ENCODE data around the gene UBE2G1.

The UBE2G1 gene

DNA sequence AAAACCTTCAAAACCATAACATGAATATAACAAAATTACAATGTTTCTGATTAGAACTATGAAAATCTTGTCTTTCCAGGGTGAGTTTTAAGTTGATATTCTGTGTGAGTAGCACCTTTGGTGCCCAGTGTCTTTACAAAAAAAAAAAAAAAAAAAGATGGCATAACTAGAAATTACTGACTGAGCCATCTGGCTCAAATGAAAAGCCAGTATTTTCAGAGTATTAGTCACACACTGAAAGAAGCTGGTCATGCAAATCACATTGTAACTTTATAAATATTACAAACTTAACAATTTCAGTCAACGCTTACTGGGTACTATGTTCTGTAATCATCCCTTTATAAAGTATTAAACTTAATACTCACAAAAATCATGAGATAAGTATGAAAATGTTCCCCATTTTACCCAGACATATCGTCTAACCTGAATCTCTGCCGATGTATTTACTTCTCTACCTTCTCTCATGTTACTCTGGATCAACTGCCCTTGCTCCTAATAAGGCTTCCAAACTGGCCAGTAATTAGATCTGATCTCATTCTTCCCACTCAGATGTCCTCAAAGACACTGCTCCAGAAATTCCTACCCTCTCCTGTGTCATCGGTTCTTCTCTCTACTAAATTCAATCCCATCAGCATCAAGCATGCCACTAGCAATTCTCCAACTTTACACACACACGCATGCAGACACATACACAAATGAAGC, 25.4 kb downstream of the UBE2G1 start:
- no peak for DNase-seq (ENCODE audit: extremely low read depth in 1 of 2, low read depth in 1 of 2)

DNA sequence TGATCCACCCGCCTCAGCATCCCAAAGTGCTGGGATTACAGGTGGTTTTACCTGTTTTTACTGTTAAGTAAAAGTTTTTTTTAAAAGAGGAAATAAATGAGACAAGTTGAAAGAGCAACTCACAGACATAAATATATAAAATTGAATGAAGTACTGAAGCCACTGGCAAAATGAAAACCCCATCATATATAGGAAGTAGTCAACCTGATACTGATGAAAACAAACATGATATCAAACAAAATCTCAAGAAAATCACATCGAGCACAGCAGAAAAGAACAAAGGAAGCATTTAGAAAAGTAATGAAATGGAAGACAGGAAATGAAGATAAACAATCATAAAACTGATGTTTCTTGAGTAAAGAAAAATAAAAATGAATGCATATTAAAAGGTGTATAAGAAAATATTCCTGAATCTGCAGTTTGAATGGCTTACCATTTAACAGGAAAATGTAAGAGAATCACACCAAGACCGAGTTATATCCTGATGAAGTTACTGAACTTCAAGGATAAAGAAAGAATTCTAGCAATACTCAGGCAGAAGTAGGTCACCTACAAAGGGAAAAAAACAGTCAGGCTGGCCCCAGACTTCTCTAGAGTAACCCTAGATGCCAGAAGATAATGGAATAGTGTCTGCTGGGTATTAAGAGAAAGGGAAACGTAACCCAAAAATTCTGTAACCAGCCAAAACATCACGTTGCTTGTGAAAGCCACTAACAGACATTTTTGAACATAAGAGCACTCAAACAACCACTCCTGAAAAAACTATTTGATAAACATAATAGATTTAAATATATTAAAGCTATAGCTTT, 31.5 kb downstream of the UBE2G1 start:
- DNase-seq (ENCODE audit: extremely low read depth in 1 of 2, low read depth in 1 of 2): no peak

DNA sequence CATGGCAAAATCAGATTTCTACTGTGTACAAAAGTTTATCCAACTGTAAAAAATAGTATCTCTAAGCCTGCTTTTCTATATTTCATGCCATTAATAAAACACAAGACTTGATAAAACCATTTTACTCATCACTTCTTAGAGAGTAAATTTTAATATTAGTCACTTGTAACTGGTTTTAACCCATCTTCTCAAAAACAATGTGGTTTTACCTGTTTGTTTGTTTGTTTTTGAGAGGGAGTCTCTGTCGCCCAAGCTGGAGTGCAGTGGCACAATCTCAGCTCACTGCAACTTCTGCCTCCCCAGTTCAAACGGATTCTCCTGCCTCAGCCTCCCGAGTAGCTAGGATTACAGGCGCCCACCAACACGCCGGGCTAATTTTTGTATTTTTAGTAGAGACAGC, 32.1 kb downstream of the UBE2G1 start:
- no peak for DNase-seq (ENCODE audit: extremely low read depth in 1 of 2, low read depth in 1 of 2)

DNA sequence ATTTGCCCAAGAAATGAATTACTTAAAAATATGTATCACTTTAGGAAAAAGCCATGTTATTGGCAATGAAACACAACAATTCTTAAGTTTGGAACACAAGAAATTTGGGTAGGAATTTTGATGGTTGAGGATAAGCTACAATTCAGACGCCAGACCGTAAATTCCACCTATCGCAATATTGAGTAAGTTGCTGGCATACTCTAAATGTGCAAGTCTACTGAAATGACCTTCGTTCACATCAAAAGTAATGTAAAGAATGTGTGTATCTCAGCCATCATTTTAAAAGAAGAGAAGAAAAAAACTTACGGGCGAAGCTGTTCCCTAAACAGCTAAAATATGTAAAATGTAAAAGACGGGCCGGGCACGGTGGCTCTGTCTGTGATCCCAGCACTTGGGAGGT, 33.4 kb downstream of the UBE2G1 start:
- no peak for DNase-seq (ENCODE audit: extremely low read depth in 1 of 2, low read depth in 1 of 2)

DNA sequence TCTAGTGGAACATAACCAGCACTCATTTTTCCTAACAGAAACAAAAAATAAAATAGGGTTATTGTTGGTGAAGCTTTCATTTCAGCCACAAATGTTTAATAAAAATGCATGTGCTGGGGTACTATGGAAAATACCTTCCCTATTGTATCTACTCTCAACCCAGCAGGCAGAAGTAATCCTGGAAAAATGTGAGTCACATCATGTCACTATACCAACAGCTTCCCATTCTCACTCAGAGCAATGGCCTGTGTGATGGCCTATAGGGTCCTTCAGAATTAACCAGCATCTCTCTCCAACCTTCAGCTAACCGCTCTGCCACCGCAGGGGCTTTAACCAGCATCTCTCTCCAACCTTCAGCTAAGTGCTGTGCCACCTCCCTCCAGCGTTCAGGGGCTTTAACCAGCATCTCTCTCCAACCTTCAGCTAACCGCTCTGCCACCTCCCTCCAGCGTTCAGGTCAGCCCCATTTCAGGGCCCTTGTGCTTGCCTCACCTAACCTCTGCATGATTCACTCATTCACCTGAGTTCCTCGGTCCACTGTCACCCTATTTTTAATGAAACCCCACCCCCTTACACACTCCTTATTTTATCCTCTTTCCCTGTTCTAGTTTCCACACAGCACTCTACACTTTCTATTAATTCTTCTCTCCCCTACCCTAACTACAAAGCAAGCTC, 34.0 kb downstream of the UBE2G1 start:
- no peak for DNase-seq (ENCODE audit: extremely low read depth in 1 of 2, low read depth in 1 of 2)

DNA sequence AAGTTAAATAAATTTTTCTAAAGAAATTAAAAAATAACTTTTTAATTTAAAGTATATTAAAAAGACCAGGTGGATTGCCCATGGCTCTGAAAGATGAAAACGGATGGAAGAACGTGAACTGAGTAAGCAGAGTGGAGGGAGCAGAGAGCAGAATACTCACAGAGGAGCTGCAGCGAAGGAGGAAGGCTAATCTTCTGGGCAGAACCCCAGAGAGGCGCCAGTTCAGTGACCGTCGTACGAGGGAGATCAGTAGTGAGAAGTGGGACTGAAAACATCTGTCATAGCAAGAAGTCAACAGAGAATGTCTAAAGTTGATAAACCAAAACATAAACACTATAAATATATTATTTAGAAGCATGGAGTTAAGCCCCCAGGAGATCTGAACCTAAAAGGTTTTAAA, 34.9 kb downstream of the UBE2G1 start:
- DNase-seq (ENCODE audit: extremely low read depth in 1 of 2, low read depth in 1 of 2): no peak

DNA sequence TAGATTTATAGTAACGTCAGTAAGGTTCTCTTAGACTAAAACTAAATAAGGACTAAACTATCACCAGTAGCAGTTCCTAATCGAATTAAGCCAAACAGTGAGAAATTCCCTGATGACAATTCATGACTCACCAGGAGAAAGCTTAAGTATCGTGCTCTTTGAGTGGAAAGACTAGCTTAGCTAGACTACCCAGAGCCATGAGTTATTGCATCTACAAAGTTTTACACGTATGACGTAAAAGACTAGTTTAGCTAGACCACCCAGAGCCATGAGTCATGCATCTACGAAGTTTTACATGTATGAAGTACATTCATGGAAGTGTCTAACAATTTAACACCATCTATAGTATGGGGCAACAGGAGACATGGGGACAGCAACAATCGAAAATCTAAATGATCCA, 36.6 kb downstream of the UBE2G1 start:
- no peak for DNase-seq (ENCODE audit: extremely low read depth in 1 of 2, low read depth in 1 of 2)

DNA sequence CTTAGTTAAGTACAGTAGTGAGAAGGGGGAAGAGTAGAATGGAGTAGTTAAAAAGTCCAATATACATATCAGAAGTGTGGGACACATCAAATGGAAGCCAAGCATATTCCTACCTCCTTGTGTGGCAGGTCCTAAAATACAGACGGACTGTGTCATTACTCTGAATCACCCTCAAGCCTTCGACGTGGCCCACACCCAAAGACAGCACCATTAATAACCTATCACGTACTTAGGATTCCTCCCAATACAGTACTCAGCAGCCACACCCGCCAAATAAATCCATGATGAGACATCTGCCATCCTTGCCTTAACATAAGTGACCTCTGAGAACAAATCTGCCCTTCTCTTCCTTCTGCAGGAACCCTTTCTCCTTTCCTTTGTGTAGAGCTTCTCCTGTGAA, 38.9 kb downstream of the UBE2G1 start:
- no peak for DNase-seq (ENCODE audit: extremely low read depth in 1 of 2, low read depth in 1 of 2)

DNA sequence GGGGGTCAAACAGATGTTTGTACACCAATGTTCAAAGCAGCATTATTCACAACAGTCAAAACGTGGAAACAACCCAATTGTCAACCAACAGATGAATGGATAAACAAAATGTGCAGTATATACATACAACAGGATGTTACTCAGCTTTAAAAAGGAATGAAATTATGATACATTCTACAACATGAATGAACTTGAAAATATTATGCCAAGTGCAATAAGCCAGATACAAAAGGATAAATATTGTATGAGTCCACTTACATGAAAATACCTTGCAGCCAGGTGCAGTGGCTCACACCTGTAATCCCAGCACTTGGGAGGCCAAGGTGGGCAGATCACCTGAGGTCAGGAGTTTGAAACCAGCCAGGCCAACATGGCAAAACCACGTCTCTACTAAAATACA, 39.9 kb downstream of the UBE2G1 start:
- DNase-seq (ENCODE audit: extremely low read depth in 1 of 2, low read depth in 1 of 2): no peak

DNA sequence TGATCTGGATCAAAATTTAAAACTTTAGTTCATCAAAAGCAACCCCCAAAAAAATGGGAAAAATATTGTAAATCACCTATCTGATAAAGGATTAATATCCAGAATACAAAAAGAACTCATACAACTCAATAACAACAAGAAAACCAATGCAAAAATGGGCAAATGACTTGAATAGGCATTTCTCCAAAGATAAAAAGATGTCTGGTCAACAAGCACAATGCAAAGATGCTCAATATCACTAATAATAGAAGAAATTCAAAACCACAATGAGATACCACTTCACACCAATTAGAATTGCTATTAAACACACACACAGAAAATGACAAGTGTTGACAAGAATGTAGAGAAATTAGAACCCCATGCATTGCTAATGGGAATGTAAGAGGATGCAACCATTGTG, 40.4 kb downstream of the UBE2G1 start:
- no peak for DNase-seq (ENCODE audit: extremely low read depth in 1 of 2, low read depth in 1 of 2)

DNA sequence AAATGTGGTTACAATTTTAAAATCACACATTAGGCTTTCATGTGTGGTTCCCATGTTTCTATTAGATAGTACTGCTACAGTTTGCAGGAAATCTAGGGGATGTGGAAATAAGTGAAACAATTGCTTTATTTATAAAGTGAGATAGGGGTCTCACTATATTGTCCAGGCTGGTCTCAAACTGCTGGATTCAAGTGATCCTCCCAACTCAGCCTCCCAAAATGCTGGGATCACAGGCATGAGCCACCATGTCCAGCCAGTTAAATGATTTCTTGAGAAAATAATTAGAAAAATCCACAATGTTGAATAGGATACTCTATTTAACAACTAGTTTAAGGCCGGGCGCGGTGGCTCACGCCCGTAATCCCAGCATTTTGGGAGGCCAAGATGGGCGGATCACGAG, 42.0 kb downstream of the UBE2G1 start:
- no peak for DNase-seq (ENCODE audit: extremely low read depth in 1 of 2, low read depth in 1 of 2)

DNA sequence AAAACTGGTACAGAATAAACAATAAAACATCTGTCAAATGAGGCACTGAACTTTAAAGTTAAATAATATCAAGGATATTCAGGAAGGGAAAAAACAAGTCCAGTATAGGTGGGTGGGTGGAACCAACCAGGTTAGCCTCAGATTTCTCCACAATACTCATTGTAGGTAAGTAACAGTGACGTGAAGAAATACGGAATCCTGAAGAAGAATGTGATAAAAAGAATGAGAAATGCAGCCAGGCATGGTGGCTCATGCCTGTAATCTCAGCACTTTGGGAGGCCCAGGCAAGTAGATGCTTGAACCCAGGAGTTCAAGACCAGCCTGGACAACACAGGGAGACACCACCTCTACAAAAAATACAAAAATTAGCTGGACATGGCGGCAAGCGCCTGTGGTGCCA, 47.3 kb downstream of the UBE2G1 start:
- no peak for DNase-seq (ENCODE audit: extremely low read depth in 1 of 2, low read depth in 1 of 2)

DNA sequence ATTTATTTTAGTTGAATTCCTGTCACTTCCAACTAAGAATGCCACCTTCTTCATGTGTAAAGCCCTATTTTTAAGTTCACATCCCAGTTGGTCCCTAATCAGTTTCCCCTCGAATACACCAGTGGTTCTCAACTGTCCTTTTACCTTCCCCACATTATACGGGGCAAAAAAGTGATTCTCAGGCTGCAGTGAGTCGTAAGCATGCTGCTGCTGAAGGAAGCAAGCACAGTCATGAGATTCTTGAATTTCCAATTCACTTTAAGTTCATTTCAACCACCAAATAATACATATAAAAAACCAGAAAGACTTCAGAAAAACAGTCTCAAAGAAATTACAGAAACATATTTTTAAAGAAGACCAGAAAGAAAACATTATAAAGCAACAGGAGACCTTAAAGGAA, 47.9 kb downstream of the UBE2G1 start:
- DNase-seq (ENCODE audit: extremely low read depth in 1 of 2, low read depth in 1 of 2): no peak

DNA sequence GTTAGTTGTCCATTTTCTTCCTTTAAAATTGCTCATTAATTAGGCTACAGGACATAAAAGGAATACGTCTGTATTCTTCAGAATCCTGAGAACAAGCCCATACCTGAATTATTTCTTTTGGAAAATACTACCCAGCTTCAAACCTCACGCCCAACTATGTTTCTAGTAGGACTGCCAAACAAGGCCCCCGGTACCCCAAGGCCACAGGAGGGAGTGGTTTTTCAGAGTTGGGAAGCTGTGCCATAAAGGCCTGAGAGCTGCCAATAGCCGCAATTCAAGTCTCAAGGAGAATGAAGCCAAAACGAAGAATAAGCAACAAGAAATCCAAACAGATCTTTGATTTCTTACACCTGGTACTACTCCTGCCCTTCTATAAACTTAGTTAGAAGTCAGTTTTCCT, 48.3 kb downstream of the UBE2G1 start:
- no peak for DNase-seq (ENCODE audit: extremely low read depth in 1 of 2, low read depth in 1 of 2)

DNA sequence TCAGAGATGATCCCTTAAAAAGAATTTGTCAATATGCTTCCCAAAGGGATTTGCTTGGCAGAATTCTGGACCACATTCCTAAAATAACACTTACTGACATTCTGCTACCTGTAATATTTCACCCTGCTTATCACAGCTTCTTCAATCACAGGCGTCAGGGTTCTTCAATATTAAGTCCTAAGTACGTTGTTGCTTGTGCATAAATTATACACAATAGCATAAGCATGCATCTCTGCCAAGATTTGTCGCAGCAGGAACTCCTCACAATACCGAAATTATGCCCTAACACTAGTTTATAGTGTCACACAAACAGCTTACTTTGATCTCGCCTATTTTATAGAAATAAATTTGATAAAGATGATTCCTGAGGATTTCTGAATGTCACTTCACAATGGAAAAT, 48.9 kb downstream of the UBE2G1 start:
- no peak for DNase-seq (ENCODE audit: extremely low read depth in 1 of 2, low read depth in 1 of 2)

DNA sequence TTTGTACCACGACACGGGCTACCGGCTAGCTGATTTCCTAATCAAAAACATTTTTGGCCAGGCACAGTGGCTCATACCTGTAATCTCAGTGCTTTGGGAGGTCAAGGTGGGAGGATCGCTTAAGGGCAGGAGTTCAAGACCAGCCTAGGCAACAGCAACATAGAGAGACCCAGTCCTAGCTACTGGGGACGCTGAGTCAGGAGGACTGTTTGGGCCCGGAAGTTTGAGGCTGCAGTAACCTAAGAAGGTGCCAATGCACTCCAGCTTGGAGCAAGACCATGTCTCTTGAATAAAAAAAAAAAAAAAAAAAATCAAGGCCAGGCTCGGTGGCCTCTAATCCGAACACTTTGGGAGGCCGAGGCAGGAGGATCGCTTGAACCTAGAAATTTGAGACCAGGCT, 49.8 kb downstream of the UBE2G1 start:
- DNase-seq (ENCODE audit: extremely low read depth in 1 of 2, low read depth in 1 of 2): no peak

DNA sequence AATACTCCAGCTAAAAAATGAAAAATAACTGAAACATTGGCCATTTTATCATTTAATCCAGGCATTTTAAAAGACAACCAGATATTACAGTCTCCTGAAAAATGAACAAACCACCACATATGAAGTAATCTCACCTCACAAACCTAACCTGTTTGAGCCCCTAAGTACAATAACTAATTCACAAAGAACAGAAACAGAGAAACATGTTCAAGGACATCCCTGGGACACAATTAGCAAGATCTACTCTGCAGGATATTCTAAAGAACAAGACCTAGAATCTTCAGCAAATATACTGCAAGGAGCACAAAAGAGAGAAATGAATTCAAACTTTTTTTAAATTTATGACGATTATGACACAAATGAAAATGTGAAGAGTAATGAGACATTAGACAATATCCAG, 51.9 kb downstream of the UBE2G1 start:
- DNase-seq (ENCODE audit: extremely low read depth in 1 of 2, low read depth in 1 of 2): no peak

DNA sequence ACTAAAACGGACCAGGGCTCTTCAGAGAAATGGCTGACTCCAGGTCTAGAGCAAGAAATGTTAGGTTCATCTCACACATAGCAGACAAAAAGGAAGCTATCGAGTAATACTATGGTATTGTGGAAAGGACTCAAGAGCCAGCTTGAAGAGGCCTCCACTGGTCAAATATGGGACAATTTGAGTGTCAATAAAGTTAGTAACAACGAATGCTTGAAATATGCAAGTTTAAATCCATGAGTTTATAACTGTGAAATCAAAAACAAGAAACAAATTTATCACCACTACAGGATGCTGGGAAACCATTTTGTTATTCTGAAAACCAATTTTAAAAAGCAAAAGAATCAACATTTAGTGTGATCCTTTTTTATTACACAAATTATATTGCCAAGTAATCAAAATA, 52.3 kb downstream of the UBE2G1 start:
- no peak for DNase-seq (ENCODE audit: extremely low read depth in 1 of 2, low read depth in 1 of 2)

DNA sequence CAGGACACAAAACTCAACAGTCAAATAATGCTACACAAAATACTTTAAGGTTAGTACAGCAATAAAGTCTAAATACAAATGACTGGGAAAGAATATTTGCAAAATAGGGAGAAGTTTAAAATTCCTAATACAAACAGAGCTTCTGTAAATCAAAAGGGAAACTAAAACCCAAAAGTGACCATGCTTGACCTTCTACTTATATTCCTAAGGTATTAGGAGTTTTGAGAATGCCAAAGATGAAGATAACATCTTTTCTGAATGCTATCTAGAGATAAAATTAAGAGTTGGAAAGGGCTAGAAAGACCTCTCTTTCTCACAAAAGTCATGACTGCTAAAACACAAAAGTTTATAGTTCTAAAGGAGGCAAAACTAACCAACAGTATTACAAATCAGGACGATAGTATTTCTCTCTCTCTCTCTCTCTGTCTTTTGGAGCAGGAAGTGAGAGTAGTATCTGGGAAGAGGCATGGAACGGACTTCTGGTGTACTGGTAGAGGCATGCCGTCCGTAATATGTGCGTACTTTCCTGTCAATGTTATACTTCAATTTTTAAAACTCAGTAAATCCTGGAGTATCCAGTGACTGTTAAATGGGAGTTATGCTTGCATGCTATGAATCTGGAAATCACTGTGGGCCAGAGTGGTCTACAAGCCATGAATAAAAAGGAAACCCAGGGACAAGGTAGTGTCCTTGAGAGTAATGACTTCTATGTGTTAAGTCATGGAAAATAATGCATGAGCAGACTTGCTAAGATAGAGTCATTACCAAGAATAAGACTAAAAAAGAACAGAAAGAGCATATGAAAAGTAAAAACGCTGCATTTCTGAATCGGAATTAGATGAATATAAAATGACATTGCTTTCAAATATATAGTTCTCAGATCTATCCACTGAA, 53.0 kb downstream of the UBE2G1 start:
- no peak for DNase-seq (ENCODE audit: extremely low read depth in 1 of 2, low read depth in 1 of 2)

DNA sequence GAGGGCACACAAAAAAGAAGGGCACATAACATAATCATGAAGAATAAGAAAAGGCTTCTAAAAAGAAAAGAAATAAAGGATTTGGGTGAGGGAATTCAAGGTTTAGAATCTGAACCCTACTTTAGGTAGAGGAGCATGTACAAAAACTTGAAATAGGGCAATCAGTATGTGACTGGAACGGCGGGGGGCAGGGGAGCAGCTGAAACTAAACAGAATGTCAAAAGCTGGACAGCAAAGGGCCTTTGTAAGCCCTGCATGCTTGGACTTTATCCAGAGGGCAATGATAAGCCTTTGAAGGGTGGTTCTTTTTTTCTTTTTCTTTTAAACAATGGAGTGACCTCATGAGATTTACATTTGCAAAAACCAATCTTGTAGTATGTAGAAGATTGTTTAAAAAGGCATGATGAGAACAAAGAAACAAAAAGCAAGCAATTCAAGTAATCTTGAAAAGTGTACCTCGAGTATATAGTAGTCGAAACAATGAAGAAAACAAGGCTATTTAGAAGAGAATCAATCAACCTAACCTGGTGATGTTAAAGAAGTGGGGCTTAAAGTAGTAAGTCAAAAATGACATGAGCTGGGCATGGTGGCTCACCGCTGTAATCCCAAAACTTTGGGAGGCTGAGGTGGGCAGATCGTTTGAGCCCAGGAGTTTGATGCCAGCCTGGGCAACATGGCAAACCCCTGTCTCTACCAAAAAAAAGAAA, 56.0 kb downstream of the UBE2G1 start:
- DNase-seq (ENCODE audit: extremely low read depth in 1 of 2, low read depth in 1 of 2): no peak

Data from stimulated activated CD8-positive, alpha-beta memory T cell treated with anti-CD3 and anti-CD28 coated beads, Interleukin-7, amount 100 ng/mL, for 48 hours (primary cell).